Endodermal cell (in vitro differentiated cells): ENCODE data around the gene CARD14. TPM values are rescaled to one million over a fixed set of nuclear protein-coding genes. Genes with fewer than 3 reads are reported as not detected.
"Not testable (repeated sequence)": the region's sequence is repeated elsewhere in the genome, so short reads cannot be mapped to it uniquely, and the experiment has no call there.

Experiments
- DNase-seq: peaks from one replicate; pipeline ENCODE4 v3.0.0-alpha.2; 2017
- H3K27ac ChIP-seq: 2 replicates; pipeline ENCODE4 v1.5.1; 2013; ENCODE audit warnings: mild to moderate bottlenecking, low read depth, low read length, moderate library complexity
- H3K27me3 ChIP-seq: 2 replicates; pipeline ENCODE4 v1.6.1; 2013; ENCODE audit warnings: mild to moderate bottlenecking, low read length, moderate library complexity; ENCODE audit not compliant: insufficient read depth, control insufficient read depth, poor library complexity, severe bottlenecking
- H3K36me3 ChIP-seq: 2 replicates; pipeline ENCODE4 v1.7.0; 2013; ENCODE audit warnings: mild to moderate bottlenecking, low read length, moderate library complexity; ENCODE audit not compliant: control insufficient read depth, insufficient read depth
- H3K4me1 ChIP-seq: one replicate; pipeline ENCODE4 v1.7.0; 2013; ENCODE audit warnings: low read length; ENCODE audit not compliant: control insufficient read depth, insufficient read depth
- H3K4me3 ChIP-seq: 2 replicates; pipeline ENCODE4 v1.5.1; 2013; ENCODE audit warnings: mild to moderate bottlenecking, low read length, moderate library complexity
- H3K9ac ChIP-seq: 2 replicates; pipeline ENCODE4 v1.6.1; 2013; ENCODE audit warnings: mild to moderate bottlenecking, low read length, moderate library complexity; ENCODE audit not compliant: poor library complexity, severe bottlenecking; ENCODE audit errors: extremely low read depth
- H3K9me3 ChIP-seq: 2 replicates; pipeline ENCODE4 v1.6.1; 2013; ENCODE audit warnings: mild to moderate bottlenecking, low read length, moderate library complexity; ENCODE audit not compliant: control insufficient read depth
- H3K27ac Mint-ChIP-seq: 2 replicates; pipeline ENCODE4 v1.8.0; 2020; ENCODE audit warnings: mixed read lengths
- H3K27me3 Mint-ChIP-seq: 2 replicates; pipeline ENCODE4 v1.8.0; 2021; ENCODE audit warnings: mild to moderate bottlenecking, mixed read lengths; ENCODE audit not compliant: insufficient read depth
- H3K36me3 Mint-ChIP-seq: 2 replicates; pipeline ENCODE4 v1.8.0; 2020; ENCODE audit warnings: low read depth, mixed read lengths
- H3K4me1 Mint-ChIP-seq: 2 replicates; pipeline ENCODE4 v1.8.0; 2020; ENCODE audit warnings: mixed read lengths
- H3K4me3 Mint-ChIP-seq: 2 replicates; pipeline ENCODE4 v1.8.0; 2020; ENCODE audit warnings: mild to moderate bottlenecking, moderate library complexity, mixed read lengths
- H3K9me3 Mint-ChIP-seq: 2 replicates; pipeline ENCODE4 v1.8.0; 2020; ENCODE audit warnings: mild to moderate bottlenecking, mixed read lengths
- WGBS, 2 experiments: methylation state at CpG; one replicate each; pipeline versions ENCODE4 v1.1.5 to v1.1.7; 2013; ENCODE audit warnings: missing lambda C conversion rate in 2 of 2, mixed read lengths in 1 of 2; ENCODE audit not compliant: insufficient coverage in 1 of 2, insufficient read length in 1 of 2; 5-methylcytosine and 5-hydroxymethylcytosine counted together
- total RNA-seq, 2 donors: library from RNA; stranded (reverse); fragmentation: NEBNext Ultra II Directional in 1 of 2; extraction: Animal tissue kit (Norgen Biotek cat#: 25700) in 1 of 2; gene quantifications; 2 replicates in 1 of 2; 3 replicates in 1 of 2; pipeline ENCODE4 v1.2.1, GENCODE V29; 2021
- TF ChIP-seq, protein P1 (sequence below): fragments of 200-600 bp; sonication (generic); conservative IDR thresholded peaks from 2 replicates; pipeline ENCODE4 v1.5.0; 2021; ENCODE audit warnings: antibody characterized with exemption, mild to moderate bottlenecking

The CARD14 gene
- total RNA-seq, 2 donors from 2014 or later: 0.31 TPM; not detected in 1

DNA sequence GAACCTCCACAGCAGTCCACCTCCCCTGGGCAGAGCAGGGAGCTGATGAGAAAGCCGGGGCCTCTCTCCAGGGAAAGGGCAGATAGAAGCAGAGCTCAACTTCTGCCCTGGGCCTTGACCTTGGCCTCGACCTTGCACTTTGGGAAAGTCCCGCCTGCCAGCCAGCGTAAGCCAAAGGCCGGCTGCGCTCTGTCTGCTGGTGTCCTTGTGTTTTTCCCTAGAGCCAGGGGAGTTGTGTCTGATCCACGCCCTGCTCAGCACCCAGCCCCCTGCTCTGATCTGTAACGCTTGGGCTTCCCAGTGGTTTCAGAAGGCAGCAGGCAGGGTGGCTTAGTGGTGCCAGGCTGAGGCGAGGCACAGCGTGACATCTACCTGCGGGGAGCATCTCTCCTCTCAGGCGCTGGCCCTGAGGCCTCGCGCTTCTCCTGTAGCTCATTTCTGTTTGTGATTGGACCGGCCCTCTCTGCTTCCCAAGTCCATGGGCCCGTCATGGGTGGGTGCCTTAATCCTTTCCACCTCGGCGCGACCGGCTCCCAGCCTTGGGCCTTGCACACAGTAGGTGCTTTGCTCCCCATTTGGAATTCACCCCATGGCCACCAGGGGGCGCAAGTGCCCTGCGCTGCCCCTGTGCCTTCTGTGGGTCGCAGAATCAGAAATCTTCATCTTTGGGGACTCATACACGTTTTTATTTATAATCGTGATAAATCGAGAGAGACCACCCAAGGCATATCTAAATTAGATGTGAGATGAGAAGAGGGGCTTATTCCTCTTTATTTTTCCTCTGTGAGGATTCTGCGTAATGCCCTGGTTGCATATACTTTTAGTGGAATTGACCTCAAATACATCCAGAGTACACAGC, 26.1 kb downstream of the CARD14 start:
- Histone ChIP-seq H3K27ac (no peak overlapping the region), H3K9ac (no peak overlapping the region), H3K4me1 (no peaks in the 10 kb centered on the region), H3K36me3 (no peaks in the 10 kb centered on the region), H3K27me3 (no peaks in the 10 kb centered on the region), H3K4me3 (no peak overlapping the region), H3K9me3 (no peaks in the 10 kb centered on the region)
- 70 to 73% methylated on average over 25 to 27 of the region's 27 CpGs for WGBS, 2 experiments
- Mint-ChIP-seq H3K4me3 (no peak overlapping the region), H3K9me3 (no peaks in the 10 kb centered on the region), H3K4me1 (peaks cover 6% of the 10 kb centered on the region), H3K36me3 (no peaks in the 10 kb centered on the region), H3K27me3 (no peaks in the 10 kb centered on the region), H3K27ac (no peak overlapping the region)
- peak; percentile 87 for DNase-seq
- TF ChIP-seq, protein P1, sequence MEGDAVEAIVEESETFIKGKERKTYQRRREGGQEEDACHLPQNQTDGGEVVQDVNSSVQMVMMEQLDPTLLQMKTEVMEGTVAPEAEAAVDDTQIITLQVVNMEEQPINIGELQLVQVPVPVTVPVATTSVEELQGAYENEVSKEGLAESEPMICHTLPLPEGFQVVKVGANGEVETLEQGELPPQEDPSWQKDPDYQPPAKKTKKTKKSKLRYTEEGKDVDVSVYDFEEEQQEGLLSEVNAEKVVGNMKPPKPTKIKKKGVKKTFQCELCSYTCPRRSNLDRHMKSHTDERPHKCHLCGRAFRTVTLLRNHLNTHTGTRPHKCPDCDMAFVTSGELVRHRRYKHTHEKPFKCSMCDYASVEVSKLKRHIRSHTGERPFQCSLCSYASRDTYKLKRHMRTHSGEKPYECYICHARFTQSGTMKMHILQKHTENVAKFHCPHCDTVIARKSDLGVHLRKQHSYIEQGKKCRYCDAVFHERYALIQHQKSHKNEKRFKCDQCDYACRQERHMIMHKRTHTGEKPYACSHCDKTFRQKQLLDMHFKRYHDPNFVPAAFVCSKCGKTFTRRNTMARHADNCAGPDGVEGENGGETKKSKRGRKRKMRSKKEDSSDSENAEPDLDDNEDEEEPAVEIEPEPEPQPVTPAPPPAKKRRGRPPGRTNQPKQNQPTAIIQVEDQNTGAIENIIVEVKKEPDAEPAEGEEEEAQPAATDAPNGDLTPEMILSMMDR: peak; percentile 100

- no peak for DNase-seq
Measured at GRCh38 chr17:80196652-80197051, 26.8 kb downstream of the CARD14 start.

GRCh38 chr17:80198144-80198661, 28.4 kb downstream of the CARD14 start:
- TF ChIP-seq, protein P1: no peak
- WGBS, 2 experiments: 60 to 89% methylated on average over 2 to 27 of the region's 27 CpGs
- peaks cover 4% of the 10 kb centered on the region for H3K36me3 Mint-ChIP-seq

More at GRCh38 chr17:80196652-80197051, 26.8 kb downstream of the CARD14 start:
- Mint-ChIP-seq H3K4me1 (peaks cover 6% of the 10 kb centered on the region), H3K27ac (no peak overlapping the region), H3K9me3 (no peaks in the 10 kb centered on the region), H3K36me3 (peaks cover 4% of the 10 kb centered on the region), H3K4me3 (no peak overlapping the region), H3K27me3 (no peaks in the 10 kb centered on the region)
- no peaks in the 10 kb centered on the region for H3K27me3 ChIP-seq
- no peak overlapping the region for H3K4me3 ChIP-seq
- no peak overlapping the region for H3K9ac ChIP-seq
- 95 to 97% methylated on average over 7 of the region's 7 CpGs for WGBS, 2 experiments
- no peak overlapping the region for H3K27ac ChIP-seq
- no peaks in the 10 kb centered on the region for H3K36me3 ChIP-seq
- H3K4me1 ChIP-seq: no peaks in the 10 kb centered on the region
- no peaks in the 10 kb centered on the region for H3K9me3 ChIP-seq
- TF ChIP-seq, protein P1: no peak

DNA sequence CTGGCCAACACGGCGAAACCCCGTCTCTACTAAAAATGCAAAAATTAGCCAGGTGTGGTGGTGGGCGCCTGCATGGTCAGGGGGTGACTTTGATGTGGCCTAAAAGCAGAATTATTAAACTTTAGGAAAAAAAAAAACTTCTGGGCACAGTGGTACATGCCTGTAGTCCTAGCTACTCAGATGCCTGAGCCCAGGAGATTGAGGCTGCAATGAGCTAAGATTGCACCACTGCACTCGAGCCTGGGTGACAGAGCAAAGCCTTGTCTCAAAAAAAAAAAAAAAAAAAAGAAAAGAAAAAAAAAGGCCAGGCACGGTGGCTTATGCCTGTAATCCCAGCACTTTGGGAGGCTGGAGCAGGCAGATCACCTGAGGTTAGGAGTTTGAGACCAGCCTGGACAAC, 29.5 kb downstream of the CARD14 start:
- H3K36me3 Mint-ChIP-seq: not testable (repeated sequence)

More at GRCh38 chr17:80198144-80198661, 28.4 kb downstream of the CARD14 start:
- H3K4me1 ChIP-seq: no peaks in the 10 kb centered on the region
- no peaks in the 10 kb centered on the region for H3K36me3 ChIP-seq
- no peaks in the 10 kb centered on the region for H3K9me3 ChIP-seq
- Mint-ChIP-seq H3K4me3 (no peak overlapping the region), H3K9me3 (no peaks in the 10 kb centered on the region), H3K27ac (no peak overlapping the region), H3K4me1 (peaks cover 6% of the 10 kb centered on the region), H3K27me3 (no peaks in the 10 kb centered on the region)
- peak; percentile 78 for DNase-seq
- H3K9ac ChIP-seq: no peak overlapping the region
- H3K4me3 ChIP-seq: no peak overlapping the region
- no peak overlapping the region for H3K27ac ChIP-seq
- no peaks in the 10 kb centered on the region for H3K27me3 ChIP-seq

More for the DNA sequence above, 29.5 kb downstream of the CARD14 start:
- H3K4me1 Mint-ChIP-seq, H3K27me3 Mint-ChIP-seq, H3K27ac Mint-ChIP-seq, H3K4me3 Mint-ChIP-seq, H3K27me3 ChIP-seq, H3K9me3 Mint-ChIP-seq, H3K36me3 ChIP-seq, H3K4me1 ChIP-seq, H3K9ac ChIP-seq, DNase-seq, H3K4me3 ChIP-seq, H3K9me3 ChIP-seq, H3K27ac ChIP-seq: not testable (repeated sequence)
- 92 to 100% methylated on average over 2 to 6 of the region's 6 CpGs for WGBS, 2 experiments
